ENCODE data around the gene TXNDC11. TPM values are rescaled to one million over a fixed set of nuclear protein-coding genes. Genes with fewer than 3 reads are reported as not detected.

The TXNDC11 gene
- total and polyA plus RNA-seq, 10 of the 15 experiments (the other 5 are each of a cell fraction or from before 2014, with no cell fraction given), result 1.7 to 86.7 (median 54.4) TPM

DNA sequence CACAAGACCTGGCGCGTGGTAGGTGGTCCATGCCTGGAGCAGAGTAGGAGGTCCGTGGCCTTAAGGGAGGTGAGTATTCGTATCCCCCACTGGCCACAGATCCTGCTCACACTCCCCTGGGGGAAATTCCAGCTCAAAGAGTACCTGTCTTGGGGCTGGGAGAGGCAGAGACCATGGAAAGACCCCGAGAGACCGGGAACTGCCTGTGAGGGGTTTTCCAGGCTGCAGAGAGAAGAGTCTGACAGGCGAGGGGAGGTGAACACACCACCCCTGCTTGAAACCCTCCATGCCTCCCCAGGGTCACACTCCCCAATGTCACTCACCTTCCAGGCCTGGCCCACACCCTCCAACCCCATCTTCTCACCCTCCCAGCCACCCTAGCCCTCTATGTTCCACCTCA is 87.0 kb downstream of the TXNDC11 start (continued):
- TF ChIP-seq, protein P1, sequence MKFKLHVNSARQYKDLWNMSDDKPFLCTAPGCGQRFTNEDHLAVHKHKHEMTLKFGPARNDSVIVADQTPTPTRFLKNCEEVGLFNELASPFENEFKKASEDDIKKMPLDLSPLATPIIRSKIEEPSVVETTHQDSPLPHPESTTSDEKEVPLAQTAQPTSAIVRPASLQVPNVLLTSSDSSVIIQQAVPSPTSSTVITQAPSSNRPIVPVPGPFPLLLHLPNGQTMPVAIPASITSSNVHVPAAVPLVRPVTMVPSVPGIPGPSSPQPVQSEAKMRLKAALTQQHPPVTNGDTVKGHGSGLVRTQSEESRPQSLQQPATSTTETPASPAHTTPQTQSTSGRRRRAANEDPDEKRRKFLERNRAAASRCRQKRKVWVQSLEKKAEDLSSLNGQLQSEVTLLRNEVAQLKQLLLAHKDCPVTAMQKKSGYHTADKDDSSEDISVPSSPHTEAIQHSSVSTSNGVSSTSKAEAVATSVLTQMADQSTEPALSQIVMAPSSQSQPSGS (IDR thresholded peaks at IDR 0.05; ENCODE audit: low read length), result no peak
- TF ChIP-seq ZNF622 (IDR thresholded peaks at IDR 0.05), result no peak
- TF ChIP-seq CBX5 (IDR thresholded peaks at IDR 0.05; ENCODE audit: low read depth), result no peak
- TF ChIP-seq TBL1XR1 (IDR thresholded peaks at IDR 0.05; ENCODE audit: low read depth, low read length), result no peak
- TF ChIP-seq YY1 (IDR thresholded peaks at IDR 0.05; ENCODE audit: low read depth, low read length), result no peak
- TF ChIP-seq POLR2AphosphoS5 (IDR thresholded peaks at IDR 0.05; ENCODE audit: low read length), result no peak
- no peak for TF ChIP-seq SIN3A (IDR thresholded peaks at IDR 0.05; ENCODE audit: low read depth, low read length)
- no peak for TF ChIP-seq CBFB (IDR thresholded peaks at IDR 0.05; ENCODE audit: low read depth)
- TF ChIP-seq, protein P2, sequence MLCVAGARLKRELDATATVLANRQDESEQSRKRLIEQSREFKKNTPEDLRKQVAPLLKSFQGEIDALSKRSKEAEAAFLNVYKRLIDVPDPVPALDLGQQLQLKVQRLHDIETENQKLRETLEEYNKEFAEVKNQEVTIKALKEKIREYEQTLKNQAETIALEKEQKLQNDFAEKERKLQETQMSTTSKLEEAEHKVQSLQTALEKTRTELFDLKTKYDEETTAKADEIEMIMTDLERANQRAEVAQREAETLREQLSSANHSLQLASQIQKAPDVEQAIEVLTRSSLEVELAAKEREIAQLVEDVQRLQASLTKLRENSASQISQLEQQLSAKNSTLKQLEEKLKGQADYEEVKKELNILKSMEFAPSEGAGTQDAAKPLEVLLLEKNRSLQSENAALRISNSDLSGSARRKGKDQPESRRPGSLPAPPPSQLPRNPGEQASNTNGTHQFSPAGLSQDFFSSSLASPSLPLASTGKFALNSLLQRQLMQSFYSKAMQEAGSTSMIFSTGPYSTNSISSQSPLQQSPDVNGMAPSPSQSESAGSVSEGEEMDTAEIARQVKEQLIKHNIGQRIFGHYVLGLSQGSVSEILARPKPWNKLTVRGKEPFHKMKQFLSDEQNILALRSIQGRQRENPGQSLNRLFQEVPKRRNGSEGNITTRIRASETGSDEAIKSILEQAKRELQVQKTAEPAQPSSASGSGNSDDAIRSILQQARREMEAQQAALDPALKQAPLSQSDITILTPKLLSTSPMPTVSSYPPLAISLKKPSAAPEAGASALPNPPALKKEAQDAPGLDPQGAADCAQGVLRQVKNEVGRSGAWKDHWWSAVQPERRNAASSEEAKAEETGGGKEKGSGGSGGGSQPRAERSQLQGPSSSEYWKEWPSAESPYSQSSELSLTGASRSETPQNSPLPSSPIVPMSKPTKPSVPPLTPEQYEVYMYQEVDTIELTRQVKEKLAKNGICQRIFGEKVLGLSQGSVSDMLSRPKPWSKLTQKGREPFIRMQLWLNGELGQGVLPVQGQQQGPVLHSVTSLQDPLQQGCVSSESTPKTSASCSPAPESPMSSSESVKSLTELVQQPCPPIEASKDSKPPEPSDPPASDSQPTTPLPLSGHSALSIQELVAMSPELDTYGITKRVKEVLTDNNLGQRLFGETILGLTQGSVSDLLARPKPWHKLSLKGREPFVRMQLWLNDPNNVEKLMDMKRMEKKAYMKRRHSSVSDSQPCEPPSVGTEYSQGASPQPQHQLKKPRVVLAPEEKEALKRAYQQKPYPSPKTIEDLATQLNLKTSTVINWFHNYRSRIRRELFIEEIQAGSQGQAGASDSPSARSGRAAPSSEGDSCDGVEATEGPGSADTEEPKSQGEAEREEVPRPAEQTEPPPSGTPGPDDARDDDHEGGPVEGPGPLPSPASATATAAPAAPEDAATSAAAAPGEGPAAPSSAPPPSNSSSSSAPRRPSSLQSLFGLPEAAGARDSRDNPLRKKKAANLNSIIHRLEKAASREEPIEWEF (IDR thresholded peaks at IDR 0.05; ENCODE audit: insufficient replicate concordance, low read depth, low read length), result no peak
- no peak for TF ChIP-seq ETV6 (conservative IDR thresholded peaks at IDR 0.05 in 1 of 2, IDR thresholded peaks at IDR 0.05 in 1 of 2; ENCODE audit: borderline replicate concordance in 1 of 2, low read depth in 1 of 2)
- no peak for TF ChIP-seq MXI1 (IDR thresholded peaks at IDR 0.05; ENCODE audit: low read depth, low read length)
- no peak for TF ChIP-seq SUPT20H (IDR thresholded peaks at IDR 0.05; ENCODE audit: borderline replicate concordance, control insufficient read depth, low read depth, low read length)
- TF ChIP-seq SMARCA5 (IDR thresholded peaks at IDR 0.05), result no peak
- no peak for TF ChIP-seq TARDBP (IDR thresholded peaks at IDR 0.05; ENCODE audit: borderline replicate concordance)
- TF ChIP-seq KAT2A (conservative IDR thresholded peaks at IDR 0.05; ENCODE audit: control insufficient read depth, low read depth, low read length), result no peak
- no peak for TF ChIP-seq RFX5 (IDR thresholded peaks at IDR 0.05; ENCODE audit: low read depth, low read length)
- no peak for TF ChIP-seq KLF5 (IDR thresholded peaks at IDR 0.05; ENCODE audit: partially characterized antibody)
- TF ChIP-seq CHD2 (IDR thresholded peaks at IDR 0.05; ENCODE audit: borderline replicate concordance, low read depth, low read length), result no peak
- TF ChIP-seq JUND (IDR thresholded peaks at IDR 0.05; ENCODE audit: low read depth, low read length), result no peak
- TF ChIP-seq, protein P3, sequence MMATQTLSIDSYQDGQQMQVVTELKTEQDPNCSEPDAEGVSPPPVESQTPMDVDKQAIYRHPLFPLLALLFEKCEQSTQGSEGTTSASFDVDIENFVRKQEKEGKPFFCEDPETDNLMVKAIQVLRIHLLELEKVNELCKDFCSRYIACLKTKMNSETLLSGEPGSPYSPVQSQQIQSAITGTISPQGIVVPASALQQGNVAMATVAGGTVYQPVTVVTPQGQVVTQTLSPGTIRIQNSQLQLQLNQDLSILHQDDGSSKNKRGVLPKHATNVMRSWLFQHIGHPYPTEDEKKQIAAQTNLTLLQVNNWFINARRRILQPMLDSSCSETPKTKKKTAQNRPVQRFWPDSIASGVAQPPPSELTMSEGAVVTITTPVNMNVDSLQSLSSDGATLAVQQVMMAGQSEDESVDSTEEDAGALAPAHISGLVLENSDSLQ (IDR thresholded peaks at IDR 0.05), result peak; percentile 38; the same call in 1 of the 2 replicates
- no peak for TF ChIP-seq ZNF384 (IDR thresholded peaks at IDR 0.05; ENCODE audit: borderline replicate concordance, low read depth, low read length)
